Activated B cell treated with CpG ODN at 0.5 μM for 24 hours (primary cell): ENCODE results near the gene SKOR2. TPM values are rescaled to one million over a fixed set of nuclear protein-coding genes. Genes with fewer than 3 reads are reported as not detected.

ENCODE experiments used
- ATAC-seq: fragments of 200-7000 bp; cut with Tn5 transposase; one replicate; pipeline ENCODE4 v1.10.0; 2021; ENCODE audit warnings: low read depth, mild to moderate bottlenecking, moderate library complexity
- CTCF ChIA-PET: fragments of 350-600 bp; sonication (Branson Sonifier 250); formaldehyde crosslinking; loops from one replicate; lab custom pipeline; 2021; ENCODE audit warnings: antibody characterized with exemption; lab: Charles Lee
- POLR2A ChIA-PET: fragments of 350-600 bp; sonication (Branson Sonifier 250); formaldehyde crosslinking; loops from one replicate; lab custom pipeline; 2021; ENCODE audit warnings: antibody characterized with exemption; lab: Charles Lee
- DNase-seq: peaks from one replicate; pipeline ENCODE4 v3.0.0; 2022
- H3K27ac Mint-ChIP-seq: one replicate; pipeline ENCODE4 v1.8.0; 2020; ENCODE audit warnings: mixed read lengths
- H3K27me3 Mint-ChIP-seq: one replicate; pipeline ENCODE4 v1.8.0; 2021; ENCODE audit warnings: mixed read lengths
- H3K36me3 Mint-ChIP-seq: one replicate; pipeline ENCODE4 v1.8.0; 2021; ENCODE audit warnings: low read depth, mixed read lengths
- H3K4me1 Mint-ChIP-seq: one replicate; pipeline ENCODE4 v1.8.0; 2021; ENCODE audit warnings: mixed read lengths
- H3K4me3 Mint-ChIP-seq: one replicate; pipeline ENCODE4 v1.8.0; 2020; ENCODE audit warnings: mild to moderate bottlenecking, mixed read lengths
- H3K9me3 Mint-ChIP-seq: one replicate; pipeline ENCODE4 v1.8.0; 2020; ENCODE audit warnings: mixed read lengths
- CTCF ChIP-seq: fragments of 200-600 bp; IDR thresholded peaks from one replicate; pipeline ENCODE4 v1.8.0; 2022; ENCODE audit warnings: antibody characterized with exemption, mild to moderate bottlenecking
- intact Hi-C: fragments of 100-400 bp; cut with micrococcal nuclease; formaldehyde crosslinking; loops from one replicate; pipeline ENCODE4 v1.15.1; 2024
- total RNA-seq: library from RNA; stranded (reverse); gene quantifications from 2 replicates; pipeline ENCODE4 v1.2.3, GENCODE V29; 2022

The SKOR2 gene
- total RNA-seq, 1 donor from 2014 or later: not detected

- Mint-ChIP-seq H3K27ac (no peak overlapping the region), H3K4me3 (no peak overlapping the region), H3K36me3 (no peaks in the 10 kb centered on the region), H3K27me3 (peaks cover 68% of the 10 kb centered on the region), H3K9me3 (no peaks in the 10 kb centered on the region), H3K4me1 (peaks cover 2% of the 10 kb centered on the region)
- DNase-seq (no peak), ATAC-seq (no peak)
- ChIA-PET CTCF (no interaction called here), POLR2A (no interaction called here)
- no peak for TF ChIP-seq CTCF
- intact Hi-C loops: no loop called here
Measured at GRCh38 chr18:47262301-47263149, 11.1 kb upstream of the SKOR2 start.

- Mint-ChIP-seq H3K9me3 (no peaks in the 10 kb centered on the region), H3K27ac (no peak overlapping the region), H3K27me3 (peaks cover 67% of the 10 kb centered on the region), H3K4me1 (peaks cover 2% of the 10 kb centered on the region), H3K36me3 (no peaks in the 10 kb centered on the region), H3K4me3 (no peak overlapping the region)
- ChIA-PET POLR2A (no interaction called here), CTCF (no interaction called here)
- ATAC-seq (no peak), DNase-seq (no peak)
- TF ChIP-seq CTCF: no peak
- intact Hi-C loops: no loop called here
Measured at GRCh38 chr18:47261902-47262300, 10.4 kb upstream of the SKOR2 start.

- Mint-ChIP-seq H3K4me1 (peaks cover 2% of the 10 kb centered on the region), H3K36me3 (no peaks in the 10 kb centered on the region), H3K9me3 (no peaks in the 10 kb centered on the region), H3K27ac (no peak overlapping the region), H3K27me3 (peaks cover 68% of the 10 kb centered on the region), H3K4me3 (no peak overlapping the region)
- intact Hi-C loops: no loop called here
- DNase-seq (no peak), ATAC-seq (no peak)
- CTCF ChIA-PET: no interaction called here
- TF ChIP-seq CTCF: no peak
- POLR2A ChIA-PET: no interaction called here
Measured at GRCh38 chr18:47260924-47261701, 9.7 kb upstream of the SKOR2 start.

- Mint-ChIP-seq H3K36me3 (no peaks in the 10 kb centered on the region), H3K4me3 (no peak overlapping the region), H3K27me3 (peaks cover 68% of the 10 kb centered on the region), H3K27ac (no peak overlapping the region), H3K4me1 (peaks cover 2% of the 10 kb centered on the region), H3K9me3 (no peaks in the 10 kb centered on the region)
- POLR2A ChIA-PET: no interaction called here
- no peak for TF ChIP-seq CTCF
- CTCF ChIA-PET: no interaction called here
- DNase-seq: no peak
- no peak for ATAC-seq
- intact Hi-C loops: no loop called here
Measured at GRCh38 chr18:47260120-47260923, 8.9 kb upstream of the SKOR2 start.
